GM06990 (cell line): ENCODE data around the gene PPP1R12A.
"Not testable (repeated sequence)": the region's sequence is repeated elsewhere in the genome, so short reads cannot be mapped to it uniquely, and the experiment has no call there.

ENCODE experiments used
- DNase-seq: peaks from one replicate; pipeline ENCODE4 v3.0.0-alpha.2; 2011; ENCODE audit not compliant: insufficient read length; ENCODE audit errors: extremely low read depth
- H3K27me3 ChIP-seq: replicated peaks from 2 replicates; pipeline ENCODE4 v1.6.0; 2011; ENCODE audit warnings: low read length; ENCODE audit not compliant: control insufficient read depth, insufficient read depth
- H3K36me3 ChIP-seq: 2 replicates; pipeline ENCODE4 v1.5.1; 2011; ENCODE audit warnings: low read length; ENCODE audit not compliant: control insufficient read depth, insufficient read depth
- H3K4me3 ChIP-seq: replicated peaks from 2 replicates; pipeline ENCODE4 v1.5.1; 2011; ENCODE audit warnings: low read depth, mild to moderate bottlenecking, control low read depth, low read length
- TF ChIP-seq, protein P1 (sequence below): IDR thresholded peaks from 2 replicates; pipeline ENCODE4 v1.5.1; 2011; ENCODE audit warnings: low read length, control low read depth, mild to moderate bottlenecking, inconsistent platforms; ENCODE audit not compliant: insufficient read depth, poor library complexity, severe bottlenecking

Gene PPP1R12A

DNA sequence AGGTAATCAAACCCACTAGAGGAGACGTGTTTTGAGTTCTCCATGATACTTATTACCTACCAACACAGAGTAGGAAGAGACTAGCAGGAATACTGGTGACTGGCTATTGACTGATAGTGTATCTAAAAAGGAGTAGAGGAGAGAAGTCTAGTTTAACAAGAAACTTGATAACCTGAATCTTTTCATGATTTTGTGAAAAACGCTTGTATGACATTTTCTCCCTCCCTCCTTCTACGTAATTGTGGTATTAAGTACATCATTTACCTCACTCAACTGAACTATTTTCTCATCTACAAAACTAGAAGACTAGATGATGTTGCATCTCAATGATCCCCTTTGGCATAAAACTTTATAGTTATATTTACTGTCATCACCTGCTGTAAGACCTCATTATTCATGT lies 107.4 kb downstream of the PPP1R12A start:
- TF ChIP-seq, protein P1, sequence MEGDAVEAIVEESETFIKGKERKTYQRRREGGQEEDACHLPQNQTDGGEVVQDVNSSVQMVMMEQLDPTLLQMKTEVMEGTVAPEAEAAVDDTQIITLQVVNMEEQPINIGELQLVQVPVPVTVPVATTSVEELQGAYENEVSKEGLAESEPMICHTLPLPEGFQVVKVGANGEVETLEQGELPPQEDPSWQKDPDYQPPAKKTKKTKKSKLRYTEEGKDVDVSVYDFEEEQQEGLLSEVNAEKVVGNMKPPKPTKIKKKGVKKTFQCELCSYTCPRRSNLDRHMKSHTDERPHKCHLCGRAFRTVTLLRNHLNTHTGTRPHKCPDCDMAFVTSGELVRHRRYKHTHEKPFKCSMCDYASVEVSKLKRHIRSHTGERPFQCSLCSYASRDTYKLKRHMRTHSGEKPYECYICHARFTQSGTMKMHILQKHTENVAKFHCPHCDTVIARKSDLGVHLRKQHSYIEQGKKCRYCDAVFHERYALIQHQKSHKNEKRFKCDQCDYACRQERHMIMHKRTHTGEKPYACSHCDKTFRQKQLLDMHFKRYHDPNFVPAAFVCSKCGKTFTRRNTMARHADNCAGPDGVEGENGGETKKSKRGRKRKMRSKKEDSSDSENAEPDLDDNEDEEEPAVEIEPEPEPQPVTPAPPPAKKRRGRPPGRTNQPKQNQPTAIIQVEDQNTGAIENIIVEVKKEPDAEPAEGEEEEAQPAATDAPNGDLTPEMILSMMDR: no peak
- Histone ChIP-seq H3K36me3 (no peaks in the 10 kb centered on the region; the same call in 1 of the 2 replicates), H3K4me3 (no peak overlapping the region), H3K27me3 (no peaks in the 10 kb centered on the region)
- no peak for DNase-seq

DNA sequence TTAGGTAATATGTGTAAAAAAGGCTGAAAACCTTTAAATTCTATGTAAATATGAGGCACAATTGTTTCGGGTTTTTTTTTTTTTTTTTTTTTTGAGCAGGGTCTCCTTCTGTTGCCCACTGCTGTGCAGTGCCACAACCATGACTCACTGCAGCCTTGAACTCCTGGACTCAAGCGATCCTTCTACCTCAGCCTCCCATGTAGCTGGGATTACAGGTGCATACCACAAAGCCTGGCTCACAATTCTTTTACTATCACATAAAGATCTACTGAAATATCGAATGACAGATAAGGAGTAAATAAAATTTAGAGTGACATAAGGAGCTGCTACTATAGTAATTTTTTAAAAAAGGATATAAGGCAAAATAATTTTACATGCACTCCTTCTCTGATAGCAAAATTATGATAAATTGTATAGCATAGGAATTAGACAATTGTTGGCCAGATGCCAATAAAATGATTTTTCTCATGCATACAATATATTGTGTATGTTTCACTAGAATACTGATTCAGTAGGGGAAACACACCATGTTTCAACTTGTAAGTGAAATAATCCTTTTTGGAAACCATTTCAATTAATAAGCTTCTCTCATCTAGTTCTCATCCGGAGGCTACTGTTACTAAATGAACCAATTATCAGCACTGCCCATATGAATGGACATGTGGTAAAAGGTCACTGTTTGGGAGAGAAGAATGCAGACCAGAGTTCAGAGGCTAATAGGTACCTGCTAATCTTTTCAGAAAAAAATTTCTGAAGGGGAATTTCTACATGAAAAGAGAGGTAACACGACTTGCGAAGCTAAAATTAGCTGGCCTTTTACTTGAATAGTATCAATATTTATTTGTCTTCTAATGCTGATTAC lies 108.4 kb downstream of the PPP1R12A start:
- Histone ChIP-seq H3K36me3 (peaks cover under 1% of the 10 kb centered on the region), H3K27me3 (no peaks in the 10 kb centered on the region), H3K4me3 (no peak overlapping the region)
- no peak for DNase-seq
- TF ChIP-seq, protein P1: no peak

GRCh38 chr12:79822475-79822874 lies 112.4 kb downstream of the PPP1R12A start:
- Histone ChIP-seq H3K4me3 (no peak overlapping the region), H3K27me3 (no peaks in the 10 kb centered on the region), H3K36me3 (peaks cover 5% of the 10 kb centered on the region)
- DNase-seq: no peak
- TF ChIP-seq, protein P1: no peak

DNA sequence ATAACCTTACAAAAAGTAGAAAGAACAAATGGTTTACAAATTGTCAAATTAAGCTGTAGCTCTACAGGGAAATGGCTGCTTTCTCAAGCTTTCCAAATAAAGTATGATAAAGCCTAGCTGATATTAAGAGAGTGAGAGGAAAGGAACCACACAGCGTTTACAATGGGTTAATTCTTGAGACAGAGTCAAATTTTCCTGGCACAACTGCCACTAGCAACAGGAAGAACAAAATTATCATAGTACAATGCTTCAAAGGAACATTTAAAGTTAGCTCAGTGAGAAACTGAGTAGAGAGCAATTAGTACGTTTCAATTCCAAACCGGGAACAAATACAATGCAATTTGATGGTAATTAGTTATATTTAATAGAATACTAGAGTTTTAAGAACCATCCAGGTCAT lies 116.0 kb downstream of the PPP1R12A start:
- DNase-seq: no peak
- no peak overlapping the region for H3K4me3 ChIP-seq
- H3K36me3 ChIP-seq: peaks cover 5% of the 10 kb centered on the region
- H3K27me3 ChIP-seq: no peaks in the 10 kb centered on the region
- TF ChIP-seq, protein P1: no peak

GRCh38 chr12:79784366-79785065 lies 150.4 kb downstream of the PPP1R12A start:
- H3K36me3 ChIP-seq, H3K4me3 ChIP-seq, H3K27me3 ChIP-seq, DNase-seq: not testable (repeated sequence)

GRCh38 chr12:79782172-79782900 lies 152.6 kb downstream of the PPP1R12A start:
- no peak for DNase-seq
- no peaks in the 10 kb centered on the region; the same call in 1 of the 2 replicates for H3K36me3 ChIP-seq
- TF ChIP-seq, protein P1: no peak
- H3K4me3 ChIP-seq: no peak overlapping the region
- no peaks in the 10 kb centered on the region for H3K27me3 ChIP-seq
